SU-DHL-6 (cell line): Measurements from ENCODE around the gene MTMR2.

ENCODE experiments used
- H2AFZ ChIP-seq: fragments of 200-600 bp; sonication (generic); 2 replicates; pipeline ENCODE4 v1.6.1; 2014; ENCODE audit warnings: low read depth, mild to moderate bottlenecking, moderate library complexity, mixed read lengths, antibody characterized with exemption, low read length; ENCODE audit not compliant: severe bottlenecking
- H3F3A ChIP-seq: fragments of 200-600 bp; shearing (Covaris generic); 2 replicates; pipeline ENCODE4 v1.6.0; 2016; ENCODE audit warnings: antibody characterized with exemption, mild to moderate bottlenecking; ENCODE audit not compliant: insufficient read depth
- H3K27ac ChIP-seq: fragments of 200-600 bp; sonication (generic); 2 replicates; pipeline ENCODE4 v1.5.1; 2016; ENCODE audit warnings: low read depth, mild to moderate bottlenecking, low read length, moderate library complexity, mixed read lengths
- H3K27me3 ChIP-seq: fragments of 200-600 bp; sonication (generic), shearing (Covaris generic); 2 replicates; pipeline ENCODE4 v1.6.0; 2014; ENCODE audit warnings: mild to moderate bottlenecking, low read length
- H3K36me3 ChIP-seq: fragments of 200-600 bp; sonication (generic); 2 replicates; pipeline ENCODE4 v1.6.1; 2014; ENCODE audit warnings: mild to moderate bottlenecking, low read length, mixed read lengths
- H3K4me2 ChIP-seq: fragments of 300-600, 200-600 bp; shearing (Covaris generic), sonication (generic); 2 replicates; pipeline ENCODE4 v1.6.0; 2014; ENCODE audit warnings: low read length, low read depth, mild to moderate bottlenecking; ENCODE audit not compliant: poor library complexity, severe bottlenecking
- H3K4me3 ChIP-seq: fragments of 200-600 bp; sonication (generic); 2 replicates; pipeline ENCODE4 v1.5.1; 2014; ENCODE audit warnings: antibody characterized with exemption, low read length, mild to moderate bottlenecking, mixed read lengths; ENCODE audit not compliant: insufficient read depth, poor library complexity, severe bottlenecking
- H3K79me2 ChIP-seq: fragments of 200-600 bp; sonication (generic); 2 replicates; pipeline ENCODE4 v1.6.1; 2014; ENCODE audit warnings: mild to moderate bottlenecking, low read length, moderate library complexity; ENCODE audit not compliant: insufficient read depth
- H3K9ac ChIP-seq: fragments of 200-600 bp; sonication (generic); 2 replicates; pipeline ENCODE4 v1.7.0; 2014; ENCODE audit warnings: mild to moderate bottlenecking, low read length
- H3K9me2 ChIP-seq: fragments of 200-600 bp; sonication (generic); replicated peaks from 2 replicates; pipeline ENCODE4 v1.6.1; 2014; ENCODE audit warnings: low read length; ENCODE audit not compliant: insufficient read depth
- H3K9me3 ChIP-seq: fragments of 200-600 bp; sonication (generic); 2 replicates; pipeline ENCODE4 v1.6.1; 2014; ENCODE audit warnings: low read length, mixed read lengths; ENCODE audit not compliant: insufficient read depth
- H4K20me1 ChIP-seq: fragments of 200-600 bp; sonication (generic); 2 replicates; pipeline ENCODE4 v1.6.1; 2014; ENCODE audit warnings: low read depth, mild to moderate bottlenecking, antibody characterized with exemption, low read length, moderate library complexity, mixed read lengths
- CTCF ChIP-seq: fragments of 200-600 bp; sonication (generic); IDR thresholded peaks from one replicate; pipeline ENCODE4 v1.5.1; 2017; ENCODE audit warnings: antibody characterized with exemption, mild to moderate bottlenecking, low read length, moderate library complexity; ENCODE audit not compliant: insufficient read depth, poor library complexity, severe bottlenecking
- EZH2phosphoT487 ChIP-seq: fragments of 200-600 bp; sonication (generic), shearing (Covaris generic); conservative IDR thresholded peaks from 2 replicates; pipeline ENCODE4 v1.6.1; 2018; ENCODE audit warnings: mild to moderate bottlenecking, antibody characterized with exemption, low read length, moderate library complexity, mixed read lengths

MTMR2 gene

GRCh38 chr11:95853862-95854261 lies 70.0 kb downstream of the MTMR2 start:
- H3F3A ChIP-seq: no peaks in the 10 kb centered on the region
- no peaks in the 10 kb centered on the region for H3K79me2 ChIP-seq
- no peaks in the 10 kb centered on the region for H3K9me2 ChIP-seq
- no peaks in the 10 kb centered on the region for H4K20me1 ChIP-seq
- peaks cover 16% of the 10 kb centered on the region; the same call in 1 of the 2 replicates for H3K36me3 ChIP-seq
- no peak overlapping the region for H3K27ac ChIP-seq
- H3K9me3 ChIP-seq: no peaks in the 10 kb centered on the region
- TF ChIP-seq EZH2phosphoT487 (no peak), CTCF (no peak)
- no peak overlapping the region for H3K4me3 ChIP-seq
- H3K27me3 ChIP-seq: no peaks in the 10 kb centered on the region
- H2AFZ ChIP-seq: no peak overlapping the region
- H3K9ac ChIP-seq: no peak overlapping the region
- H3K4me2 ChIP-seq: no peak overlapping the region

GRCh38 chr11:95853138-95853537 lies 70.8 kb downstream of the MTMR2 start:
- Histone ChIP-seq H3K36me3 (peaks cover 16% of the 10 kb centered on the region; the same call in 1 of the 2 replicates), H2AFZ (no peak overlapping the region), H3K27me3 (no peaks in the 10 kb centered on the region), H3K9me2 (no peaks in the 10 kb centered on the region), H3F3A (no peaks in the 10 kb centered on the region), H3K4me3 (no peak overlapping the region), H3K27ac (no peak overlapping the region), H3K9ac (no peak overlapping the region), H3K4me2 (no peak overlapping the region), H3K9me3 (no peaks in the 10 kb centered on the region), H3K79me2 (no peaks in the 10 kb centered on the region), H4K20me1 (no peaks in the 10 kb centered on the region)
- TF ChIP-seq CTCF (no peak), EZH2phosphoT487 (no peak)

GRCh38 chr11:95850137-95850536 lies 73.8 kb downstream of the MTMR2 start:
- Histone ChIP-seq H3K4me2 (no peak overlapping the region), H3K27ac (no peak overlapping the region)

More at GRCh38 chr11:95850137-95850536, 73.8 kb downstream of the MTMR2 start:
- H3K9ac ChIP-seq: no peak overlapping the region
- H4K20me1 ChIP-seq: no peaks in the 10 kb centered on the region
- no peaks in the 10 kb centered on the region for H3K79me2 ChIP-seq
- no peak overlapping the region for H2AFZ ChIP-seq
- no peaks in the 10 kb centered on the region for H3K9me3 ChIP-seq
- H3F3A ChIP-seq: no peaks in the 10 kb centered on the region
- H3K27me3 ChIP-seq: no peaks in the 10 kb centered on the region
- TF ChIP-seq EZH2phosphoT487 (no peak), CTCF (no peak)
- no peaks in the 10 kb centered on the region for H3K9me2 ChIP-seq
- H3K4me3 ChIP-seq: no peak overlapping the region
- 0 out of 2 replicates have a peak, but pooled peaks cover 9% of the 10 kb centered on the region for H3K36me3 ChIP-seq
